SIG-M5 treated with dmso at 0.1 percent for 504 hours (cell line): ENCODE results near the gene C1orf159.
"Not testable (repeated sequence)": the region's sequence is repeated elsewhere in the genome, so short reads cannot be mapped to it uniquely, and the experiment has no call there.

Experiments
- DNase-seq: peaks from one replicate; lab custom pipeline; 2025; ENCODE audit not compliant: unreplicated experiment; lab: John Stamatoyannopoulos, UW

Gene C1orf159

GRCh38 chr1:1115786-1116700, at the start of gene C1orf159:
Gene C1orf159, minus strand, starts transcription at chr1:1116089. Its CDS starts 24,546 bp downstream, at chr1:1091543.
- DNase-seq = peak; percentile 95

- DNase-seq = no peak
These were observed 49.6 kb upstream of the C1orf159 start for GRCh38 chr1:1165485-1165884.

- DNase-seq = no peak
These were observed 49.0 kb upstream of the C1orf159 start for GRCh38 chr1:1164701-1165451.

DNA sequence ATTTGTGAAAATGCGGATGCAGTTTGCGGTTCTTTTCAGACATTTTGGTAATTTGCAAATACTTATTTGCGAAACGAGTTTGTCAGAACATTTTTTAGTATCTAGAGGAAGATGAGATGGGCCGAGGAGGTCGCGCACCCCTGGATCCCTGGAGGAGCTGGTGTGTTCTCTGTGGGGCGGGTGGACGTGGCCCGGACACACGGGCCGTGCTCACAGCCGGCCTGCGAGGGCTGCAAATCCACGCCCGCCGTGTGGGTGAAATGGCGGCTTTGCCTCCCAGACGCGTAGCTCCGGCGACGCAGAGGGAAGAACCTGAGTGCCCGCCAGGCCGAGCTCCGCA, 48.4 kb upstream of the C1orf159 start:
- no peak for DNase-seq

DNA sequence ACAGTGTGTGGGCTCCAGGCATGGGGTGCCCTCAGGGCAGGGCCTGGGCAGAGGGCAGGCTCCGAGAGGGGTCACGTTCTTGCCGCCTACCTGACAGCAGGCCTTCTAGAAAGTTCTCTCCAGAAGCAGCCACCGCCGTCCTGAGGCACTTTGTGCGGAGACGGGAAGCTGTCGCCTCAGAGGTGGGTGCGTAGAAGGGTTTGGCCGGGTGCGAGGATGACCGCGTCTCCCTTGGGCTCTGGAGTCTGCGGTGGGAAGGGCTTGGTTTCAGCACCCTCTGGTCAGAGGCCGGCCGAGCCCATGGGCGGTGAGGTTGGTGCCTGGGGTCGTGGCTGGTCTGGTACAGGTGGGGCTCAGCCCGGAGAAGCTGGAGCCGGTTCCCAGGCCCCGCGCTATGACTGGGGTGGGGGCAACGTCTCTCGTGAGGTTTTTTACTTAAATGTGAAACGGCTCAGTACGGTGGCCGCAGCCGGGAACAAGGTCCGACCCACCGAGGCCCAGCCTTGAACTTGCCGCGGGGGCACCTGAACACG, 47.7 kb upstream of the C1orf159 start:
- DNase-seq = no peak

DNA sequence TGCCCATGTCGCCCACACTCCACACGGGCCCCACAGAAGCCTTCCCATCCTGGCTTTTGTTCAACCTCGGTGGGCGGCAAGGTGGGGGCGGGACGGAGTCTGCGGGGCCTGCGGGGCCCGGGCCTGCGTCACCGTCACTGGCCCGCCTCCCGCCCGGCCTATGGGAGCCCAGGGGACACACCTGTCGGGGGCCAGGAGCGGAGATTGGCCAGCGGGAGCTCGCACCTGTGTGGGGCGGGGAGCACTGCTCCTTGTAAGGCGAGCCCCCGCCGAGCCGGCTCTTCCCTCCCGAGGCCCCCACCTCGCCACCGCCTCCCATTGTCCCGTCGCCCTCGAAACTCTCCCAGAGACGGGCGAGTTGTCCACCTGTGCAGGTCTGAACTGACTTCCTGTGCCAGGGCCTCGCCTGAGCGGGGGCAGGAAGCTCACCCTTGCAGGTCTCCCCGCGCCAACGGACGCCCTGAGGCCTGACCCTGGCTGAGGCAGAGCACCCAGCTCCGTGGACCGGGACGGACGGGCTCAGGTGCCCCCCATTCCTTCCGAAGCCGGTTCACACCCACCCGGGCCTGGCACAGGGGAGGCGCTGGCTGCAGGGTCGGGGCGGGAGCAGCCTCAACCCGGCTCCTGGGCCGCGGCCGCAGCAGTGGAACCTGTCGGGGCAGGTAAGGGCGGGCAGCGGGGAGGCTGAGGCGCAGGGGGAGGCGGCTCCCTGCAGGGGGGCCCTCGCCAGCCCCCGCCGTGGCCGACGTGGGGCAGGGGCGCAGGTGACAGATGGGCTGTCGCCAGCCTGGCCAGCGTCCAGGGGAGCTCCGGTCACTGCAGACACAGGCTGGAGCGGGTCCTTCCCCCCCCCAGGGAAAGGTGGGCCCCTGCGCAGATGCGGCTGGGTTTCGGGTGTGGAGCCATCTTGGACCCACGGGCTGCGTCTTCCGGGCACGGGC, 47.0 kb upstream of the C1orf159 start:
- no peak for DNase-seq

- DNase-seq = no peak
These were observed 45.8 kb upstream of the C1orf159 start for GRCh38 chr1:1161683-1162079.

DNA sequence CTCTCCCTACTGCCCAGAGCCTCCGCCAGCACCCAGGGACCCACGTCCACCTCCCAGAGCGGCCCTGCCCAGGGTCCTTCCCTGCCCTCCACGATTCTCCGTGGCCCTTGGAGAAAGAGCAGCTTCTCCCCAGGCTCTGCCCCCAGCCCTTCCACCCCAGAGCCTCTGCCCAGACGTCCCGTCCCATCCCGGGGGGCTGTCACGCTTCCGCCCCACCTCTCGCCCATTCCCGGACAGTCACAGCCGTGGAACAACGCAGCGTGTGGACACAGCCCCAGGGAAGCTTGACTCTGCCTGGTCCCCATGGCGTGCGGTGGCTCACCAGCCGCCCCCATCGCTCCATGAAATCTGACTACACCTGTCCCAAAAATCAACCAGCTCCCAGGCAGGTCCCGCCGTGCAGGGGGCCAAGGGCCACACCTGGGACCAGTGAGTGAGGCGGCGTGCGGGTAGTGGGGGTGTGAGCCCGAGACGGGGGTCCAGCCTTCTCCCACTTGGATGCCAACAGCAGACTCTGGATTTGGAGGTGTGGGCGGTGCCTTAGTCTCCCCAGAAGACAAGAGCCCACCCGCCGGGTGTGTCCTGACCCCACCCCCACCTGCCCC, 45.3 kb upstream of the C1orf159 start:
- no peak for DNase-seq

- no peak for DNase-seq
These were observed 44.5 kb upstream of the C1orf159 start for GRCh38 chr1:1160281-1160930.

DNA sequence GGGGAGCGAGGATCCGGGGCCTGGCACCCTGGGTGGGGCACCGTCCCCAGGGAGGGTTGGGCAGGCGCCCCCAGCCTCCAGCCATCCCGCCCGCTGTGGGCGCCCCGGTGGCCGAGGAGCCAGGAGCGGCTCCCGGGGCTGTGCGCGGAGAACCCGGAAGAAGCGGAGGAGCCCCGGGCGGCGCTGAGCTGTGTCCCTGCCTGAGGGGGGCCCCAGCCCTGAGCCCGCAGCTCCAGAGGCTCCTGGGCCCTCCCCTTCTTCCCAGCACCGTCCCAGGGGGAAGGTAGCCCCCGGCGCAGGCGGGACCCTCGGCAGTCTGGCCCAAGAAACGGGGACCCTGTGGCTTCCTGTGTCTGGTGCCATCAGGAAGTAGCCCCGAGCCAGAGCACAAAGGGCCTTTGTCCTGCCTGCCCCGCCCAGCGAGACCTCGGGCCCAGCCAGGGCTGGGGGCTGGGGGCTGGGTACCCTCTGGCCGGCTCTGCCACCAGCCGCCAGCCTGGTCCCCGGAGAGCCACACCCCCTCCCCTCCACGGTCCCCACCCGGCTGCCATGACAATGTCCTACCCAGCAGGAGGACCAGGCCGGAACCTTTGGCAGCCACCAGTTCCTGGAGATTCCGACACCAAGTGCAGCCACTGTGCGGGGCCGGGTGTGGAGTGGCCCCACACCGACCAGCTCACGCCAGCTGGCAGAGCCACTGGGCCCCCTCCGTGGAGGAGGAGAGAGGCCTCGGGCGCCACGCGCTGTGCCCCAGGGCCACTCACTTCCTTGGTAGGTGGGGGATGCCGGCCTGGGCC, 42.2 kb upstream of the C1orf159 start:
- DNase-seq = no peak

DNA sequence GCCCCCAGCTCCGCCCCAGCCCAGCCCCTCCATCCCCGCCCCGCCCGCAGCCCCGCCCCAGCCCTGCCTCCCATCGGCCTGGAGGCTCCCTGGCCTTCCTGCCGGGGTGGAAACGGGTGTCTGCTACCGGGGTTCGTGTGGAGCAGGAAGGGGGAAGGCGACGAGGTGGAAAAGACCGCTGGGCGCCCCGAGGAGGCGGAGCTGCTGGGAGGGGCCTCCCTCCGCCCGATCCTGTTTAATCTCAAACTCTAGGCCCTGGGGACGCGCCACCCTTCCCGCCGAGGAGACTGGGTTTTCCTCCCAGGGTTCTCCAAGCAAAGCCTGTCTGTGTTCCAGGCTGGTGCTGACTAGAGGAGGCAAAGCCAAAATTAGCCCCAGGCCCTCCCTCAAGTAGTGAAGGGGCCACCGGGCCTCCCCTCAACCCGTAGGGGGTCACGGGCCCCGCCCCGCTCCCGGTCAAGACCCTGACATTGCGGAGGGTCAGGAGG, 41.6 kb upstream of the C1orf159 start:
- peak; percentile 65 for DNase-seq

DNA sequence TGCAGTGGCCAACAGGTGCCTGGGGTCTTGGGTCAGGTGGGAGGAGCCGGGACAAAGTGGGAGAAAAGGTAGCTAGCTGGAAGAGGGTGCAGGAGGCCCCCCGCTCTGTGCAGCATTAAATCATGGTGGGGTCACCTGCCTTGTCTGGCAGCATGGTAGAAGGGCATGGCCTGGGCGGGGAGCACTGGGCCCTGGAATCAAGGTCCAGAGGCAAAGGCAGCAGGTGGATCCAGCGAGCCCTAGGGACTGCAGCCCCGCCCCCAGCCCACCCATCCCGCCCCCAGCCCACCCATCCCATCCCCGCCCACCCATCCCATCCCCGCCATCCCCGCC, 41.1 kb upstream of the C1orf159 start:
- DNase-seq = no peak

- DNase-seq = no peak
These were observed 40.5 kb upstream of the C1orf159 start for GRCh38 chr1:1156140-1157032.

- DNase-seq = no peak
These were observed 39.4 kb upstream of the C1orf159 start for GRCh38 chr1:1155258-1155657.

DNA sequence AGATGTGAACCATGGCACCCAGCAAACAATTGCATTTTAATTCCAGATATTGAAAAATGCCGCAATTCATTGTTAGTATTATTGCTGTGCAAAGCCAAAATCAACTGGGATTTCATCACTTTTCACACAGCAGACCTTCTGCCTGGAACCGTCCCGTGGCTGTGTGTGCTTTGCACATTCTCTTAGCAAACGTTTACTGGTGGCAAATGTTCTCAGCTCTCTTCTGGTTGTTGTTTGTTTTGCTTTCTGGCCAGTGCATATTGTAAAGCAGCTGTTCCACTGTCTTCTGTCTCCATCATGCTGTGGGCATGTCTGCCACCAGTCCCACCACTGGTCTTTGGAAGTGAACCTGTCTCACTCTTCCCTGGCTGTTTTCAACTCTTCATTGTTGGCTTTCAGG, 38.0 kb upstream of the C1orf159 start:
- no peak for DNase-seq

DNA sequence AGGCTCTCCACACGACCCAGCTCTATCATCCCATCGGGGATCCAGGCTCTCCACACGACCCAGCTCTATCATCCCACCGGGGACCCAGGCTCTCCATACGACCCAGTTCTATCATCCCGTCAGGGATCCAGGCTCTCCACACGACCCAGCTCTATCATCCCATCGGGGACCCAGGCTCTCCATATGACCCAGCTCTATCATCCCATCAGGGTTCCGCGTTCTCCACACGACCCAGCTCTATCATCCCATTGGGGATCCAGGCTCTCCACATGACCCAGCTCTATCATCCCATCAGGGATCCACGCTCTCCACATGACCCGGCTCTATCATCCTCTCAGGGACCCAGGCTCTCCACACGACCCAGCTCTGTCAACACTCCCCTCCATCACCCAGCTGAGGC, 37.3 kb upstream of the C1orf159 start:
- not testable (repeated sequence) for DNase-seq

GRCh38 chr1:1152431-1152830, 36.5 kb upstream of the C1orf159 start:
- not testable (repeated sequence) for DNase-seq

DNA sequence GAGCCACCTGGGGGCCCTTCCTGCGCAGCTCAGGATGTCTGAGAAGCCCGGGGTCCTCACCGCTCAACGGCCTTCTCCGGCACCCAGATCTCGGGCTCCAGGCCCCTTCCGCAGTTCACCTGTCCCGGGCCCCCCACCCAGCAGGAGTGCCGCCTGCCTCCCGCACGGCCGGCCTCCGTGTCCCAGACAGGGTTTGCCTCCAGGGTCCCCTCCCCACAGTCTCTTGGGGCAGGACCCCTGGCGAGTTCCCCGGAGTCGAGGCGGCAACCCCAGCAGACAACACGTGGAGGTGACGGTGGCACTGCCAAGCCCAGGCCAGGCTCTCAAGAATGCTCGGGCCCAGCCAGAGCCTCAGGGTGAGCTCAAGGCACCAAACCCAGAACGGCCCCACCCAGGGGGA, 35.4 kb upstream of the C1orf159 start:
- DNase-seq = no peak
